ENCODE results near the gene IFITM10. TPM values are rescaled to one million over a fixed set of nuclear protein-coding genes. Genes with fewer than 3 reads are reported as not detected.

Gene IFITM10
- total RNA-seq, 4 donors from 2014 or later: 0.88 to 6.3 (median 2.4) TPM

DNA sequence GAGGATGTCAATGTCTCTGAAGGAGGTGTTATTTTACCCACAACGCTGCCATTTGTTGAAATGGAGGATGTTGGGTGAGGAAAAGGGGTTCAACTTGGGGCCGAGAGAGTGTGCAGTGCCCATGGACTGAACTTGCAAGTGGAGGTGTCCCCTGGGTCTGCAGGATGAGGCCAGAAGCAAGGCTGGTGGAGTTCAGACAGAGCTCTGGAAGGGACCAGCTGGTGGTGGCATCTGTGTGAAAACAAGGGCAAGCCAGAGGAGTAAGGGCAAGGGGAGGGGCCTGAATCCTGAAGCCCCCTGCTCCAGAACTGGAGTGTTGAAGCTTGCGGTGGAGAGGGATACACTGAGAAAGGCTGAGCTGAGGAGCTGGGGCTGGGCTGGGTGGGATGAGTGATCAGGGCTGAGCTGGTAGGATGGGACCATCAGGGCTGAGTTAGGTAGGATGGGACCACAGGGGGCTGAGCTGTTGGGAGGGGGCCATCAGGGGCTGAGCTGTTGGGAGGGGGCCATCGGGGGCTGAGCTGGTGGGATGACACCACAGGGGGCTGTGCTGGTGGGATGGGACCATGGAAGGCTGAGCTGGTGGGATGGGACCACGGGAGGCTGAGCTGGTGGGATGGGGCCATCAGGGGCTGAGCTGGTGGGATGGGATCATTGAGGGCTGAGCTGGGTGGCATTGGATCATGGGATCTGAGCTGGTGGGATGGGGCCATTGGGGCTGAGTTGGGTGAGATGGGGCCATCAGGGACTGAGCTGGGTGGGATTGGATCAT lies 26.7 kb upstream of the IFITM10 start:
- DNase-seq: no peak
- peaks cover 19 to 43% (median 28%) of the 10 kb centered on the region in 3 donors for H3K4me1 ChIP-seq
- H3K36me3 ChIP-seq: no peaks in the 10 kb centered on the region
- intact Hi-C loops (cut with DNase I): no loop called here
- 79 to 90% methylated on average over 2 to 5 of the region's 5 CpGs for WGBS, 2 donors
- TF ChIP-seq, protein P1, sequence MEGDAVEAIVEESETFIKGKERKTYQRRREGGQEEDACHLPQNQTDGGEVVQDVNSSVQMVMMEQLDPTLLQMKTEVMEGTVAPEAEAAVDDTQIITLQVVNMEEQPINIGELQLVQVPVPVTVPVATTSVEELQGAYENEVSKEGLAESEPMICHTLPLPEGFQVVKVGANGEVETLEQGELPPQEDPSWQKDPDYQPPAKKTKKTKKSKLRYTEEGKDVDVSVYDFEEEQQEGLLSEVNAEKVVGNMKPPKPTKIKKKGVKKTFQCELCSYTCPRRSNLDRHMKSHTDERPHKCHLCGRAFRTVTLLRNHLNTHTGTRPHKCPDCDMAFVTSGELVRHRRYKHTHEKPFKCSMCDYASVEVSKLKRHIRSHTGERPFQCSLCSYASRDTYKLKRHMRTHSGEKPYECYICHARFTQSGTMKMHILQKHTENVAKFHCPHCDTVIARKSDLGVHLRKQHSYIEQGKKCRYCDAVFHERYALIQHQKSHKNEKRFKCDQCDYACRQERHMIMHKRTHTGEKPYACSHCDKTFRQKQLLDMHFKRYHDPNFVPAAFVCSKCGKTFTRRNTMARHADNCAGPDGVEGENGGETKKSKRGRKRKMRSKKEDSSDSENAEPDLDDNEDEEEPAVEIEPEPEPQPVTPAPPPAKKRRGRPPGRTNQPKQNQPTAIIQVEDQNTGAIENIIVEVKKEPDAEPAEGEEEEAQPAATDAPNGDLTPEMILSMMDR (IDR thresholded peaks at IDR 0.05): no peak
- no peak for TF ChIP-seq POLR2A (IDR thresholded peaks at IDR 0.05)
- peaks cover 0 to 36% (median 0%) of the 10 kb centered on the region in 4 donors for H3K27me3 ChIP-seq
- no peaks in the 10 kb centered on the region for H3K9me3 ChIP-seq
- H3K4me3 ChIP-seq: no peak overlapping the region
- no peak overlapping the region for H3K27ac ChIP-seq

DNA sequence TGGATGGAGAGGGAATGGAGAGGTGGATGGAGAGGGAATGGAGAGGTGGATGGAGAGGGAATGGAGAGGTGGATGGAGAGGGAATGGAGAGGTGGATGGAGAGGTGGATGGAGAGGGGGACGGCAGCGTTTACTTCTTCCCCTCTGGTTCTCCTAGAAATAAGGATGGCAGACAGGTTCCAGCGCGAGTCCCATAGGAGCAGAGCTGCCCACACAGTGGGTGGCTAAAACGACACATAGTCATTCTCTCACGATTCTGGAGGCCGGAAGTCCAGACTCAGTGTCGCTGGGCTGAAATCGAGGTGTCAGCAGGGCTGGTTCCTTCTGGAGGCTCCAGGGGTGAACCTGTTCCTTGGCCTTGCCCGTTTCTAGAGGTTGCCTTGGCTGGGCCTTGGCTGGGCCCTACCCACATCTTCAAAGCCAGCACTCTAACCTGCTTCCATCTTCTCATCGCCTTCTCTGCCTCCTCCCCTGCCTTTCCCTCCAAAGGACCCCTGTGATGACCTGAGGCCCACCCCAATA lies 26.0 kb upstream of the IFITM10 start:
- intact Hi-C loops (cut with DNase I): no loop called here
- DNase-seq: no peak
- Histone ChIP-seq H3K36me3 (no peaks in the 10 kb centered on the region), H3K9me3 (no peaks in the 10 kb centered on the region), H3K4me3 (no peak overlapping the region), H3K27me3 (peaks cover 0 to 29% (median 0%) of the 10 kb centered on the region in 4 donors), H3K27ac (no peak overlapping the region), H3K4me1 (peaks cover 27 to 50% (median 33%) of the 10 kb centered on the region in 3 donors)
- 79 to 84% methylated on average over 7 to 11 of the region's 11 CpGs for WGBS, 2 donors
- TF ChIP-seq, protein P1 (IDR thresholded peaks at IDR 0.05): no peak
- no peak for TF ChIP-seq POLR2A (IDR thresholded peaks at IDR 0.05)

DNA sequence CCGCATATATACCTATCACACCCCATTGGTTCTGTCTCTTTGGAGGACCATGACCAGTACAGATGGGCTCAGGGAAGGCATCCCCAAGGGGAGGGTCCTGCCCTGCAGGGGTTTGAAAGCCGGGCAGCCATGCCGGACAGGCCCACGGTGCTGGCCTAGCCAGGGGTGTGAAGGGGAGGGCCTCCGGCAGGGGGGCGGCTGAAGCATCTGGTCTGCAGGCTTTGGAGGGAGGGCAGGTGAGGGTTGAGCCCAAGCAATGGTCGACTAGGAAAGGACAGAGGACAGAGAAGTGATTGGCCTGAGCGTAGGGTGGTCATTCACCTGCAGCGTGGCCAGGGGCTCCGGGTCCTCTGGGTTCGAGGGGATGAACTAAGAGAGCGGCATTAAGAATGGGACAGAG lies 24.5 kb upstream of the IFITM10 start:
- DNase-seq: no peak
- H3K4me3 ChIP-seq: no peak overlapping the region
- peaks cover 0 to 15% (median 0%) of the 10 kb centered on the region in 4 donors for H3K27me3 ChIP-seq
- H3K27ac ChIP-seq: no peak overlapping the region
- H3K9me3 ChIP-seq: no peaks in the 10 kb centered on the region
- intact Hi-C loops (cut with DNase I): no loop called here
- H3K4me1 ChIP-seq: peaks cover 29 to 59% (median 35%) of the 10 kb centered on the region in 3 donors
- no peaks in the 10 kb centered on the region for H3K36me3 ChIP-seq
- TF ChIP-seq, protein P1 (IDR thresholded peaks at IDR 0.05): no peak
- TF ChIP-seq POLR2A (IDR thresholded peaks at IDR 0.05): no peak
- WGBS, 2 donors: 80 to 81% methylated on average over 6 to 7 of the region's 12 CpGs

DNA sequence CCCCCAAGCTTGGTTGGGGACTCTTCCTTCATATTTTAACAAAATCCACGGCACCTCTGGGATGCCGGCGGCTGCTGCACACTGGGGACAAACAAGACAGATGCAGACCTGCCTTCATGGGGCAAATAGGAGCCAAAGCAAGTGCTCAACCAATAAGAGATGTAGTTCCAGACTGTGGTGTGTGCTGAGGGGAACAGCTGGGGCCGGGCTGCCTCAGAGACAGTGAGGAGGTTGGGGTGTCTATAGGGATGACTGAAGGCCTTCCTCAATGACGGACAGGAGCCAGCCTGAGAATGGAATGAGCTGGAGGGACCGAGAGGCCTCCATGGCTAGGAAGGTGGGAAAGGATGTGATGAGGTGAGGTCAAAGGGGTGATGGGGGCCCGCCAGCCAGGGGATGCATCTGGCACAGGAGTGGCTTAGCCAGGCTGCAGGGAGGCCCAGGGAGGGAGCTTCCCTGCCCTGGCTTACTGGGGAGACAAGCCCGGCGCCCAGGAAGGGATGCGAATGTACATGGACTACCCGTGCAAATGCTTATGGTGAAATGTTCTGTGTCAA lies 23.7 kb upstream of the IFITM10 start:
- Histone ChIP-seq H3K27me3 (peaks cover 0 to 7% (median 0%) of the 10 kb centered on the region in 4 donors), H3K4me3 (no peak overlapping the region), H3K36me3 (no peaks in the 10 kb centered on the region), H3K27ac (no peak overlapping the region), H3K9me3 (no peaks in the 10 kb centered on the region), H3K4me1 (peaks cover 34 to 57% (median 35%) of the 10 kb centered on the region in 3 donors)
- 87 to 92% methylated on average over 8 to 11 of the region's 11 CpGs for WGBS, 2 donors
- DNase-seq: no peak
- intact Hi-C loops (cut with DNase I): no loop called here
- TF ChIP-seq, protein P1 (IDR thresholded peaks at IDR 0.05): no peak
- no peak for TF ChIP-seq POLR2A (IDR thresholded peaks at IDR 0.05)
